ENCODE results near the gene PLCL2.
"Not testable (repeated sequence)": the region's sequence is repeated elsewhere in the genome, so short reads cannot be mapped to it uniquely, and the experiment has no call there.

The PLCL2 gene

GRCh38 chr3:17078926-17079465 lies 194.2 kb downstream of the PLCL2 start:
- Histone ChIP-seq H3K27me3 (ENCODE audit: low read depth) (no peaks in the 10 kb centered on the region), H3K36me3 (replicated peaks) (peaks cover 6% of the 10 kb centered on the region; the same call in 1 of the 2 replicates), H3K4me1 (no peaks in the 10 kb centered on the region), H3K4me3 (no peak overlapping the region), H3K9me3 (no peaks in the 10 kb centered on the region)
- DNase-seq (ENCODE audit: low spot score in 2 of 2) = no peak
- in situ Hi-C loops (cut with MboI; ENCODE audit: low sequenced_read_pairs) = no loop called here

- in situ Hi-C loops (cut with MboI; ENCODE audit: low sequenced_read_pairs) = no loop called here
- DNase-seq (ENCODE audit: low spot score in 2 of 2) = no peak
- H3K27me3 ChIP-seq (ENCODE audit: low read depth) = no peaks in the 10 kb centered on the region
- H3K4me3 ChIP-seq = no peak overlapping the region
- H3K4me1 ChIP-seq = no peaks in the 10 kb centered on the region
- no peaks in the 10 kb centered on the region for H3K9me3 ChIP-seq
- peaks cover 10% of the 10 kb centered on the region; the same call in 1 of the 2 replicates for H3K36me3 ChIP-seq (replicated peaks)
Measured at GRCh38 chr3:17079933-17080332, 195.2 kb downstream of the PLCL2 start.

- H3K4me3 ChIP-seq = no peak overlapping the region
- no peak for DNase-seq (ENCODE audit: low spot score in 2 of 2)
- H3K27me3 ChIP-seq (ENCODE audit: low read depth) = no peaks in the 10 kb centered on the region
- in situ Hi-C loops (cut with MboI; ENCODE audit: low sequenced_read_pairs) = no loop called here
- peaks cover 11% of the 10 kb centered on the region for H3K36me3 ChIP-seq (replicated peaks)
- no peaks in the 10 kb centered on the region for H3K4me1 ChIP-seq
- H3K9me3 ChIP-seq = no peaks in the 10 kb centered on the region
Measured at GRCh38 chr3:17081520-17081919, 196.8 kb downstream of the PLCL2 start.

GRCh38 chr3:17087509-17087908 lies 202.8 kb downstream of the PLCL2 start:
- H3K4me1 ChIP-seq = peaks cover 31% of the 10 kb centered on the region
- H3K36me3 ChIP-seq (replicated peaks) = peaks cover 11% of the 10 kb centered on the region
- no peaks in the 10 kb centered on the region for H3K9me3 ChIP-seq
- in situ Hi-C loops (cut with MboI; ENCODE audit: low sequenced_read_pairs) = no loop called here
- no peaks in the 10 kb centered on the region for H3K27me3 ChIP-seq (ENCODE audit: low read depth)
- no peak overlapping the region for H3K4me3 ChIP-seq
- no peak for DNase-seq (ENCODE audit: low spot score in 2 of 2)

- Histone ChIP-seq H3K4me3 (no peak overlapping the region), H3K36me3 (replicated peaks) (peaks cover 11% of the 10 kb centered on the region), H3K27me3 (ENCODE audit: low read depth) (no peaks in the 10 kb centered on the region), H3K4me1 (peaks cover 31% of the 10 kb centered on the region), H3K9me3 (no peaks in the 10 kb centered on the region)
- in situ Hi-C loops (cut with MboI; ENCODE audit: low sequenced_read_pairs) = no loop called here
- no peak for DNase-seq (ENCODE audit: low spot score in 2 of 2)
Measured at GRCh38 chr3:17088017-17088416, 203.3 kb downstream of the PLCL2 start.

- Histone ChIP-seq H3K9me3 (no peaks in the 10 kb centered on the region), H3K27me3 (ENCODE audit: low read depth) (no peaks in the 10 kb centered on the region), H3K36me3 (replicated peaks) (peaks cover 7% of the 10 kb centered on the region), H3K4me3 (no peak overlapping the region), H3K4me1 (peaks cover 31% of the 10 kb centered on the region)
- in situ Hi-C loops (cut with MboI; ENCODE audit: low sequenced_read_pairs) = no loop called here
- no peak for DNase-seq (ENCODE audit: low spot score in 2 of 2)
Measured at GRCh38 chr3:17088602-17089313, 204.0 kb downstream of the PLCL2 start.

GRCh38 chr3:17089314-17089700 lies 204.6 kb downstream of the PLCL2 start:
- in situ Hi-C loops (cut with MboI; ENCODE audit: low sequenced_read_pairs) = no loop called here
- no peak for DNase-seq (ENCODE audit: low spot score in 2 of 2)
- peaks cover 4% of the 10 kb centered on the region; the same call in 1 of the 2 replicates for H3K36me3 ChIP-seq (replicated peaks)
- H3K4me3 ChIP-seq = no peak overlapping the region
- no peaks in the 10 kb centered on the region for H3K27me3 ChIP-seq (ENCODE audit: low read depth)
- no peaks in the 10 kb centered on the region for H3K9me3 ChIP-seq
- peaks cover 31% of the 10 kb centered on the region for H3K4me1 ChIP-seq

GRCh38 chr3:17090280-17090983 lies 205.7 kb downstream of the PLCL2 start:
- Histone ChIP-seq H3K27me3 (ENCODE audit: low read depth) (no peaks in the 10 kb centered on the region), H3K36me3 (replicated peaks) (no peaks in the 10 kb centered on the region; the same call in 1 of the 2 replicates), H3K4me3 (no peak overlapping the region), H3K9me3 (no peaks in the 10 kb centered on the region), H3K4me1 (peaks cover 31% of the 10 kb centered on the region)
- DNase-seq (ENCODE audit: low spot score in 2 of 2) = no peak
- in situ Hi-C loops (cut with MboI; ENCODE audit: low sequenced_read_pairs) = no loop called here

- H3K36me3 ChIP-seq (replicated peaks) = no peaks in the 10 kb centered on the region
- H3K9me3 ChIP-seq = no peaks in the 10 kb centered on the region
- no peaks in the 10 kb centered on the region for H3K27me3 ChIP-seq (ENCODE audit: low read depth)
- in situ Hi-C loops (cut with MboI; ENCODE audit: low sequenced_read_pairs) = no loop called here
- peak in 1 of 2 experiments; percentile 23 for DNase-seq (ENCODE audit: low spot score in 2 of 2)
- no peak overlapping the region for H3K4me3 ChIP-seq
- H3K4me1 ChIP-seq = peaks cover 31% of the 10 kb centered on the region
Measured at GRCh38 chr3:17091910-17092582, 207.3 kb downstream of the PLCL2 start.

- no peaks in the 10 kb centered on the region for H3K36me3 ChIP-seq (replicated peaks)
- H3K27me3 ChIP-seq (ENCODE audit: low read depth) = no peaks in the 10 kb centered on the region
- in situ Hi-C loops (cut with MboI; ENCODE audit: low sequenced_read_pairs) = no loop called here
- peaks cover 31% of the 10 kb centered on the region for H3K4me1 ChIP-seq
- H3K9me3 ChIP-seq = no peaks in the 10 kb centered on the region
- DNase-seq (ENCODE audit: low spot score in 2 of 2) = no peak
- no peak overlapping the region for H3K4me3 ChIP-seq
Measured at GRCh38 chr3:17092583-17092933, 207.8 kb downstream of the PLCL2 start.

GRCh38 chr3:17094551-17094950 lies 209.8 kb downstream of the PLCL2 start:
- no peaks in the 10 kb centered on the region for H3K27me3 ChIP-seq (ENCODE audit: low read depth)
- DNase-seq (ENCODE audit: low spot score in 2 of 2) = no peak
- H3K36me3 ChIP-seq (replicated peaks) = no peaks in the 10 kb centered on the region
- H3K4me3 ChIP-seq = no peak overlapping the region
- peaks cover 28% of the 10 kb centered on the region for H3K4me1 ChIP-seq
- in situ Hi-C loops (cut with MboI; ENCODE audit: low sequenced_read_pairs) = no loop called here
- H3K9me3 ChIP-seq = no peaks in the 10 kb centered on the region

GRCh38 chr3:17103579-17103978 lies 218.8 kb downstream of the PLCL2 start:
- in situ Hi-C loops (cut with MboI; ENCODE audit: low sequenced_read_pairs) = no loop called here
- H3K27me3 ChIP-seq (ENCODE audit: low read depth) = no peaks in the 10 kb centered on the region
- no peak for DNase-seq (ENCODE audit: low spot score in 2 of 2)
- no peaks in the 10 kb centered on the region for H3K4me1 ChIP-seq
- no peak overlapping the region for H3K4me3 ChIP-seq
- H3K36me3 ChIP-seq (replicated peaks) = no peaks in the 10 kb centered on the region
- no peaks in the 10 kb centered on the region for H3K9me3 ChIP-seq

GRCh38 chr3:17106801-17107200 lies 222.0 kb downstream of the PLCL2 start:
- DNase-seq (ENCODE audit: low spot score in 2 of 2); H3K36me3 ChIP-seq (replicated peaks); H3K9me3 ChIP-seq; H3K27me3 ChIP-seq (ENCODE audit: low read depth); H3K4me3 ChIP-seq; H3K4me1 ChIP-seq; in situ Hi-C loops (cut with MboI; ENCODE audit: low sequenced_read_pairs): not testable (repeated sequence)
